ENCODE results near the gene TENT4B. TPM values are rescaled to one million over a fixed set of nuclear protein-coding genes. Genes with fewer than 3 reads are reported as not detected.

TENT4B gene
- polyA plus RNA-seq, 12 donors = 5.8 to 9.8 (median 7.6) TPM; not detected in 1

DNA sequence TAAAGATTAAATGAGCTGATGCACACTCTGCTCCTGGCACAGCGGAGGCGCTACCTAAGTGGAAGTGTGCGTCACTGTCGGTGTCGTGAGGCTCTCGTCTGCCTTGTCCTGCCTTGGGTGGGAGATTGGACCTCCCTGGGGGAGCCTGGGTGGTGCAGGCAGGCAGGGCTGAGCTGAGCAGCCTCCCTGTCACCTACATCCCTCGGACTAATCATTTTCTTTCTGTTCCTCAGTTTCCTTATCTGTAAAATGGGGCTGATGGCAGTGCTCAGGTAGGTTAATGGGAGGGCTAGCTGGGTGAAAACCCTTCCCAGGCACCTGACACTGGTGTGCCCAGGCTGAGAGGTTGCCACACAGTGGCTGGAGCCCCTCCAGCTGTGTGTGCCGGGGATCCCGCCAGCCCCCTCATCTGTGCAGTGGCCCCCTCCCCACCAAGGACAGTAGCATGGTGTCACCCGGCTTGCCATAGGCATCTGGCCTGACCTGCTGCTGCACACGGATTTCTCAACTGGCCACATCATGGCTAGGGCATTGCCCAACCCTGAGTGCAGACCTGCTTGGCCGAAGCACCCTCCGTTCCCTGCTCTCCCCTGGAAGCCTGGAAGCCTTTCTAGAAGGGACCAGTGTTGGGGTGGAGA, 117.5 kb downstream of the TENT4B start:
- no peak for DNase-seq

DNA sequence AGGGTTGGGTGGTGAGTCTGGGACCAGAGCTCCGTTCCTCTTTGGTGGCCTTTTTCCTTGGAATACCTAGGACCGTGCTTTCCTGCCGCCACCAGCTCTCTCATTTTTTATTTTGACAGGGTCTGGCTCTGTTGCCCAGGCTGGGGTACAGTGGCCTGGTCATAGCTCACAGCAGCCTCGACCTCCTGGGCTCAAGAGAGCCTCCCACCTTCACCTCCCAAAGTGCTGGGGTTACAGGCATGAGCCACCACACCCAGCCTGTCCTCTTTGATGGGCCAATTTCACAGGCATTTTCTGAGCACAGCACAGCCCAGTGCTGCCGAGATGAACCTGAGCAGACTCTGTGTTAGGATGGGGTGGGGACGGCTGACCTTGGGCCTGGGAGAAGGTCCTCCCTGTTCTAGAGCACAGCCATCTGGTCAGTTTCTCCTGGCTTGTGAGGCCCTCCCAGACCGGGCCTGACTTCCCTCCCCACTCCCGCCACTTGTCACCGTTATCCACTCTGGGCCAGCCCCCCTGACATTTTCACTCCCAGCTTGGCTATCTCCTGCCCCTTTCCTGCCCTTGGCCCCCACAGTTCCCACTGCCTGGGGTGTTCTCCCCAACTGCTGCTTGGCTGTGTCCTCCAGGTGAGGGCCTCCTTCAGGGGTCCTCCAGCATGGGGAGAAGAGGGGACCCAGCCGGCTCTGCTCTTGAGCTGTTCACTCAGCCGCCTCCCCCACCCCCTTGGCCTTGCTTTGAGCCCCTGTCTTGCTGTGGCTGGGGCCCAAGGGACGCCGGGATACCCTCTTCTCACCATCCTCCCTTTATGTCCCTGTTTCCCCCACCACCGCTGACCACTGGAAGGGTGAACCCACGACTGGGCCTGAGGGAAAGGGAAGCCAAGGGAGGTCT, 118.3 kb downstream of the TENT4B start:
- DNase-seq = no peak

DNA sequence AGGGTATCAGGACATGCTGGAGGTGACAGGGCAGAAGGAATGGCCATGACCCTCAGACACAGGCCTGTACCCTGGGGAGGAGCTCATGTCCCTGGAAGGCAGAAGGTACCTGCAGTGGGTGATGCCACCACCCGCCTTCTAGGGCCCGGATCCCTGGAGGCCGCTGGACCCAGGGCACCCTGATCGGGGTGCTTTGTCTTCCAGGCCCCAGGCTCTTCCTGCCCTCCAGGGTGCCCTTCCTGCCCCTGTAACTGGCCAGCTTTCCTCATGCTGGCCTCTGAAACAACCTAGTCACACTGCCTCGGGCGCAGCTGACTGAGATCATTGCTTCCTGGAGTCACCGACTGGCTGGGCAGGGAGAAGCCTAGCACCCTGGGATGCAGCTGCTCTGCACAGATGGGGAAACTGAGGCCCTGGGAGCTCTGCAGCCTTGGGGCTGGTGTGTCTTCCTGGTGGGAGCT, 119.0 kb downstream of the TENT4B start:
- DNase-seq = no peak

DNA sequence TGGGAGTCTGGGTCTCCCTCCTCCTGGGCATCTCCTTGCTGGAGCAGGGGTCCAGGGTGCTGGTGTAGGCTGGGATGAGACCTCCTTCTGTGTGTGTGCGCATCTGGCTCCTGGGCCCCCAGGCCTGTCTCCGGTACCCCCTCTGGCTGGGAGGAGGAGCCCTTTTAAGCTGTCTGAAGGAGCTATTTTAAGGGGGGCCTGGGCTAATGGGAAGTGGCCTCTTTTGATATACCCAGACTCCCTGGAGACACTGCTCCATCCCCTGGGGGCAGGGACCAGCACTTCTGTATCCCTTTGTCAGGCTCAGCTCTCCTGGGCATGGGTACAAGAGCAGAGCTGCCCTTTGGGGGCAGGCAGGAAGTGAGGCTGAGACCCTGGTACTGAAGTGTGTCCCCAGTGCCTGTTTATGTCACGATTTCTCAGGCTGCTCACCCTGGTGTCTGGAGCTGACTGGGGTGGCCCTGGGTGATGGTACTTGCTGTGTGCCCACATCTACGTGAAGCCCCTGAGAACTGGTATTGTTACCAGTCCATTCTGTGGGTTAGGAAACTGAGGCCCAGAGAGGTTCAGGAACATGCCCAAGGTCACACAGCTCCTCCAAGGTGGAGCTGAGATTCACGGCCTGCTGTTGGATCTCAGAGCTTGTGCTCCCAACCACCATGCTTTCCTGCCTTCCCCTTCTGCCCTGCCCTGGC, 119.7 kb downstream of the TENT4B start:
- DNase-seq = no peak

DNA sequence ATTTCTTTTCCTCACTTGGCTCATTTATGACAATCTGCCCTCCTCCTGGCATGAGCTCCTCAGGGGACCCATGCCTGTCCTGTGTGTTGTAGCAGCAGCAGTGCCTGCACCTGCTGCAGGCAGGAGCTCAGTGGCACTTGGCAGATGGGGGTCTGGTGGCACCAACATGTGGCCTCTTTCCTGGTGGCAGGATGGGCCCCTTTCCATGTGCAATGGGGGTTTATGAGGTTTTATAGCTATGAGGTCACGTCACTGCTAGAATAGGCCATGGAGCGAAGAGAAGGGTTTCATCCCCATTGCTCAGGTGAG, 120.2 kb downstream of the TENT4B start:
- no peak for DNase-seq

DNA sequence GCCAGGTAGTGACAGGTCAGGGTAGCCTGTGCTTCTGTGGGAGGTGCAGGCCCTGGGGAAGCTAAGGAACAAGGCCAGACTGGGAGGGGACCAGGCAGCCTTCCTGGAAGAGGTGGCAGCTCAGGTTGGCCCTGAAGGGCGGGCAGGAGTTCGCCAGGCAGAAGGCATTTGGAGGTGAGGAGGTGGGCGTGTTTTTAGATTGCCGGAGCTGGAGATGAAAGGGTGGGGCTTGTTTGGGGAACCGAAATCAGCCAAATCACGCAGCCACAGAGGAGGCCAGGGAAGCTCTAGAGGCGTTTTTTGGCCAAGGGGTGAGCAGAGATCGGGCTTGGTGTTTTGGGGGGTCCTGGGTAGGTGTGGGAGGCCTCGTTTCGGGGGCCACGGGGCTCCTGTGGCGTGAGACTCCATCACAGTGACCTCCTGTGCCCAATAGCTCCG, 120.8 kb downstream of the TENT4B start:
- no peak for DNase-seq

DNA sequence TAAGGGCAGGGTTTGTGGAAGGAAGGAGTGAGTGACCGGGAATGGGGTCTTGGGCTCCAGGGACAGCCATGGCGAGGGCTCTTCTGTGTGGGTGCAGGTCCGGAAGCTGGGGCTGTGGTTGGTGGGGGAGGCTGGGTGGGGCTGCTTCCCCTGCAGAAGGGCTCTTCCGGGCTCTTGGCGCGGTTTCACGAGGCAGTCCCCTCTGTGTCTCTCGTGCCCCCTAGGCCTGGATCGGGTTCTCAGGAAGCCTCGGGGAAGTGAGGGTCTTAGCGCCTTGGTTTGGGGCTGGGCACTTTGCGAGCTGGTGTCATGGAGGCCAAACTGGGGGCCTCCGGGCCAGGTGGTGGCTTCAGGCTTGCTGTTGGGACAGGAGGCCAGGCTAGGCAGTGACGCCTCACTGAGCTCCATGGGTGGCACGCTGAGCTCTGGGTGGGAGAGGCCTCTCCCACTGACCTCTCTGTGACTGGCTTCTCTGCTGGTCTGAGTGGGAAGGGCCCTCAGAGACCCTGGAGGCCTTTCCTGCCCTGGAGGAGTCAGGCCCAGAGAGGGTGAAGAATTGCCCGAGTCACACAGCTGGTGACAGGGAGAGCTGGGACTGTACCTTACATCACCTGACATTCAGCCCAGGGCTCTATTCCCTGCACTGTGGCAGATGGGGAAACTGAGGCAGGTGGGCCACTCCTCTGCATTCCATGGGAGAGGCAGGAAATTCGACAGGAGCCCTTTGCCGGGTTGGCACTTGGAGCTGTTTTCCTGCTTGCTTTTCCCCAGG, 121.4 kb downstream of the TENT4B start:
- no peak for DNase-seq

DNA sequence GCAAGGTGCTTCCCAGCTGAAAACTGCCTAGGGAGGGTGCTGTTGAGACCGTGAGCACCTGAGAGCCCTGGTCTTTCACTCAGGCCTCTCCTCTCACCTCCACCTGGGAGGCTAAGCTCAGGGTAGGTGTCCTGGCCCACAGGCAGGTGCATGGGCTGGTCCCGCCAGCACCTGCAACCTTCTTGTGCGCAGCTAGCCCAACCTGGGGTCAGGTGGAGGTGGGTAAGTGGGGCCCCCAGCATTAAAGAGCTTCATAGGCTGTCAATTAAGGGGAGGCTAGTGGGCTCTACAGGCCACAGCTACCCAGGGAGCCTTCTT, 122.0 kb downstream of the TENT4B start:
- DNase-seq = no peak

DNA sequence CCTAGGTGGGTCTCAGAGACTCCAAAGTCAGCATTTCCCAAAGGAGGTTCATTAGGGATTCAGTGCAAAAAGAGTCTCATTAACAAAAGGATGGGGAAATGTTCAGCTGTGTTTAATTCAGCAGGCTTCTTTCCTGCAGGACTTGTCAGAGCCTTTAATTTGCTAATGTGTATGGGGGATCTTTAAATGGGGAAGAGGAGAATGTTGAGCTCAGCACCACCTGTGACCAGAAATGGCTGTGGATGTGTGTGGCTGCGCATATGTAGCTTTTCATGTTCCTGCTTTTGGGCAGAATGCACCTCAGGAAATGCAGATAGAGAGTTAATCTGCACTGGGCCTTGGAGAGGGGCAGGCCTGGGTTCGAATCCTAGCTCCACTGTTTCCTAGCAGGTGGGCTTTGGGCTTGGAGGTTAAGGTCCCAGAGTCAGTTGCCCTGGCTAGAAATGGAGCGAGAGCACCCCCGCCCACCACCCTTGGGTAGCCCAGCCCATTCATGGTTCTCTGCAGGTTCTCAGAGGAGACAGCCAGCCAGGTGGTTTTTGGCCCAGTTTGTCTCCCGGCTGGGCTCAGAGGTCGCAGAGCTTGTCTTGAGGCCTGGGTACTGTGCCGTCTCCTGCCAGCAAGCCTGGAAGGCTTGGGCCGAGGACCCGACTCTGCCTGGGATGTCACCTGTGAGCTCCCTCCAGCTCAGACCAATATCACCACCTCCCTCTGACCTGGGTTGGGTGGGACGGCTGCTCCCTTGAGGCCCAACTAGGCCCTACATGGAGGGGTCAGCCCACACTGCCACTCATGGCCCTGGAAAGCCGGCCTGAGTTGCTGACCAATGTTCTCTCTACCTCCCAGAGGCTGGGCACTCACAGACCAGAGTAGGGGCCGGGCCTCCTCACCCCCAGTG, 122.6 kb downstream of the TENT4B start:
- no peak for DNase-seq

DNA sequence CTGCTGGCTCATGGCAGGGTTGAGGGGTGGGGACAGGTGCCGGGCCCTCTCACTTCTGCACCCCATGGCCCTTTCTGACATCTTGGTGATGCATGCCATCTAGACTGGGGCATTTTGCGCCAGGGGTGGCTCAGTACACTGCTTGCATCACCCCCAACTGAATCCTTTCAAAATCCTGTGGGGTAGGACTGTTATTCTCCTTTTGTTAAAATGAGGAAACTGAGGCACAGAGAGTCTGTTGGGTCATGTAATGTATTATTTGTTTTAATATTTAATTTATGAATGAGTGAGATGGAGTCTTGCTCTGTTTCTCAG, 123.2 kb downstream of the TENT4B start:
- no peak for DNase-seq

DNA sequence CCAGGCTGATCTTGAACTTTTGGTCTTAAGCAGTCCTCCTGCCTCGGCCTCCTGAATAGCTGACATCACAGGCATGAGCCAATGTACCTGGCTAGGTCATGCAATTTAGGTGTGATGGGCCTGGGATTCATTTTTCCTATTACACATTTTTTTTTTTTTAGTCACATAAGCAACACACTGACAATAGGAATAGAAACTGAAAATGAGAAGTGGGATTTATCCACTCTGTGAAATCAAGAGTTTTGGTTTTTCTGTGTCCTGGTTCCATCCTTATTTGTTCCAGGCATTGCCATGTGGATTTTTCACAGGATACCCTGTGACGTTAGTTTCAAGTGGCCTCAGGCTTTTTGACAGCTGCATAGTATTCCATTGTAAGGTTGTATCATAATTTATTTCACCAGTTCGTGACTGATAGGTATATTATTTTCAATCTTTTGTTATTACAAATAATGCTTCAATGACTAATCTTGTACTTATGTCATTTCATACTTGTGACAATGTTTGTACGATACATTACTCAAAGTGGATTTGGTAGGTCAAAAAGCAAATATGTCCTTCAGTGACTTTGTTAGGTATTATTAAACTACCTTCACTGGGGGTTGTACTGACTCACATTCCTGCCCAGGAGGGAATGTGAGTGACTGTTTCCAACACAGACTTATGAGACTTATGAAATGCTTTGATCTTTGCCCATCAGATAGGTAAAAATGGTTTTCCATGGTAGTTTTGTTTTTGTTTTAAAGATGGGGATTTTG, 123.9 kb downstream of the TENT4B start:
- DNase-seq = no peak

DNA sequence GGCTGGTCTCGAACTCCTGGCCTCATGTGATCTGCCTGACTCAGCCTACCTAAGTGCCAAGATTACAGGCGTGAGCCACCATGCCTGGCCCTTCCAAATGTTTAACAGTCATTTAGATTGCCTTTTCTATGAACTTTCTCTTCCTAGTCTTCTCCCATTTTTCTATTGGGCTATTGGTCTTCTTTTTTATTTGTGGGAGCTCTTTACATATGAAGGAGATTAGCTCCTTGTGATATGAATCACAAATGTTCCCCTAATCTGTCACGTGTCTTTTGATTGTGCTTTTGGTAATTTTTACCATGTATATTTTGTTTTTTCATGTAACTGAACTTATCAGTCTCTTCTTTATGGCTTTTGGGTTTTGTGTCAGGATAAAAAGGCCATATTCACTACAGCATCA, 125.1 kb downstream of the TENT4B start:
- no peak for DNase-seq

DNA sequence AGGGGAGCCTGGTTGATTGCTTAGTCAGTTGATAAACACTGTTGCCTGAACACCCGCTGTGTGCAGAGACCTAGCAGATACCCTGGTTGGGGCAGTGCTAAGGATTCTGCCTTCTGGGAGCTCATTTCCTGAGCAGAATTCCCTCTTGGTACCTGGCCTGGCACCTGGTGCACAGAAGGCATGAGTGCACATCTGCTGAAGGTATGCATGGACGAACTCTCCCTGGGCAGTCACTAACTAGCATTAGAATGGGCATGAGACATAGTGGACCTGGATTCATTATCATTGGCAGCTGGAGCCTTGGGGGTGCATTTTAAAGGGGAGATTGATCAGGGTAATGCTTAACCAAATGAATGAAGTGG, 126.4 kb downstream of the TENT4B start:
- no peak for DNase-seq

DNA sequence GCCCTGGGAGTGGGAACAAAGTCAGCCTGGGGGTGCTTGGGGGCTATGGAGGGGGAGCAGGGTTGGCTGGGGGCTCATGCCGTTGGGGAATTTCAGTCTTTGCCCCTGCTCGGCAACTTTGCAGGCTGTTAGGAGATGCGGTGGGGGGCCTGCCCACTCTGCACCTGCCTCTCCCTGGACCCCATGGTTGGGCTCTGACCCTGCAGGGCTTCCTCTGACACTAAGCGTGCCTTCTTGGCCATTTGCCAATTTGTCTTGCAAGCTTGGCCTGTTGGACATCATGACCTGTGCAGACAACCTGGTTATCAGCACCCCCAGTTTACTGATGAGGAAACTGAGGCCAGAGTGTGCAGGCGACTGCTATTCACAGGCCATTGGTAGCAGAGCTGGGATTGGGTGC, 127.8 kb downstream of the TENT4B start:
- no peak for DNase-seq

Other genes with a start within 250 kb of the TENT4B start
- gene CNEP1R1, start 128.1 kb upstream of the TENT4B start, polyA plus RNA-seq (ENCODE audit: insufficient read length in 12 of 12) = 10 to 100 TPM in 11 of 12 donors, not detected in 1; 14.1 to 28.5 (median 21.9) TPM
- gene HEATR3, start 87.3 kb upstream of the TENT4B start, polyA plus RNA-seq (ENCODE audit: insufficient read length in 12 of 12) = 10 to 100 TPM in 11 of 12 donors, not detected in 1; 13.6 to 45.5 (median 17.6) TPM
- gene ADCY7, start 113.2 kb downstream of the TENT4B start, polyA plus RNA-seq (ENCODE audit: insufficient read length in 12 of 12) = 10 to 100 TPM in 2 of 12 donors, 1 to 10 TPM in 9, not detected in 1; 4.8 to 17.4 (median 7.0) TPM
- 10 to 100 TPM in 11 of 12 donors, not detected in 1; 59.8 to 80.7 (median 77.5) TPM for gene BRD7, start 215.7 kb downstream of the TENT4B start, polyA plus RNA-seq (ENCODE audit: insufficient read length in 12 of 12)

All from muscle of arm (tissue), 12 donors.